ENCODE results near the gene DHX29.

GRCh38 chr5:55350754-55351153 is 43.3 kb upstream of the DHX29 start:
- TF ChIP-seq CTCF (optimal IDR thresholded peaks at IDR 0.05 in 1 of 3, IDR thresholded peaks at IDR 0.05 in 1 of 3, conservative IDR thresholded peaks at IDR 0.05 in 1 of 3; ENCODE audit: extremely low read depth in 1 of 3, insufficient read depth in 2 of 3, low read length in 3 of 3) (no peak), EZH2 (IDR thresholded peaks at IDR 0.05; ENCODE audit: low read length) (no peak)
